GM18520 (cell line): ENCODE measurements around the gene TUT7.
"Not testable (repeated sequence)": the region's sequence is repeated elsewhere in the genome, so short reads cannot be mapped to it uniquely, and the experiment has no call there.

ENCODE experiments used
- ATAC-seq: cut with Tn5 transposase; IDR thresholded peaks from one replicate; pipeline ENCODE4 v1.9.1; 2021; ENCODE audit not compliant: unreplicated experiment

The TUT7 gene

GRCh38 chr9:86350006-86350760 lies 4.0 kb downstream of the TUT7 start:
- ATAC-seq, result no peak

- ATAC-seq, result no peak
Observed at GRCh38 chr9:86349271-86349670, 4.9 kb downstream of the TUT7 start.

GRCh38 chr9:86347991-86348390 lies 6.2 kb downstream of the TUT7 start:
- no peak for ATAC-seq

- no peak for ATAC-seq
Observed at GRCh38 chr9:86344818-86345217, 9.4 kb downstream of the TUT7 start.

- no peak for ATAC-seq
Observed at GRCh38 chr9:86342269-86342668, 11.9 kb downstream of the TUT7 start.

- no peak for ATAC-seq
Observed at GRCh38 chr9:86341007-86341491, 13.2 kb downstream of the TUT7 start.

GRCh38 chr9:86340356-86341006 lies 13.7 kb downstream of the TUT7 start:
- peak; percentile 32 for ATAC-seq

GRCh38 chr9:86337469-86338108 lies 16.6 kb downstream of the TUT7 start:
- ATAC-seq, result no peak

GRCh38 chr9:86336058-86336457 lies 18.2 kb downstream of the TUT7 start:
- no peak for ATAC-seq

GRCh38 chr9:86333651-86334050 lies 20.6 kb downstream of the TUT7 start:
- no peak for ATAC-seq

- ATAC-seq, result no peak
Observed at GRCh38 chr9:86330186-86330585, 24.0 kb downstream of the TUT7 start.

GRCh38 chr9:86329649-86330048 lies 24.6 kb downstream of the TUT7 start:
- ATAC-seq, result no peak

- ATAC-seq, result no peak
Observed at GRCh38 chr9:86328156-86328555, 26.1 kb downstream of the TUT7 start.

GRCh38 chr9:86326536-86326935 lies 27.7 kb downstream of the TUT7 start:
- no peak for ATAC-seq

GRCh38 chr9:86324901-86325300 lies 29.3 kb downstream of the TUT7 start:
- no peak for ATAC-seq

- ATAC-seq, result no peak
Observed at GRCh38 chr9:86324308-86324707, 29.9 kb downstream of the TUT7 start.

GRCh38 chr9:86322973-86323644 lies 31.1 kb downstream of the TUT7 start:
- no peak for ATAC-seq

GRCh38 chr9:86321373-86321772 lies 32.8 kb downstream of the TUT7 start:
- no peak for ATAC-seq

- ATAC-seq, result no peak
Observed at GRCh38 chr9:86318187-86318586, 36.0 kb downstream of the TUT7 start.

- ATAC-seq, result no peak
Observed at GRCh38 chr9:86315078-86315477, 39.1 kb downstream of the TUT7 start.

GRCh38 chr9:86312959-86313358 lies 41.3 kb downstream of the TUT7 start:
- not testable (repeated sequence) for ATAC-seq
